ENCODE results near the gene FCER1A. TPM values are rescaled to one million over a fixed set of nuclear protein-coding genes. Genes with fewer than 3 reads are reported as not detected.

FCER1A gene
- total RNA-seq = not detected in 2 replicates

DNA sequence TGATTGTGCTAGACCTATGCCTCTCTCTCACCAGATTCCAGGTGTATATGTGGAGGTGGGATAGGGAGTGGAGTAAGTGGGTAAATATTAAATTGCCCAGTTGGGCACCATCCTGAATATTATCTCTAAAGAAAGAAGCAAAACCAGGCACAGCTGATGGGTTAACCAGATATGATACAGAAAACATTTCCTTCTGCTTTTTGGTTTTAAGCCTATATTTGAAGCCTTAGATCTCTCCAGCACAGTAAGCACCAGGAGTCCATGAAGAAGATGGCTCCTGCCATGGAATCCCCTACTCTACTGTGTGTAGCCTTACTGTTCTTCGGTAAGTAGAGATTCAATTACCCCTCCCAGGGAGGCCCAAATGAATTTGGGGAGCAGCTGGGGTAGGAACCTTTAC lies at the start of gene FCER1A:
FCER1A (plus strand) TSS at position 242 of the 400 bp plus-strand sequence; CDS start at position 271, 29 bp downstream.

Other genes starting within 250 kb of the FCER1A start
- not detected in 2 replicates for gene AIM2, start 225.6 kb upstream of the FCER1A start, total RNA-seq
- gene CADM3, start 130.7 kb upstream of the FCER1A start, total RNA-seq = under 0.01 and 0.09 TPM in 2 replicates
- not detected in 2 replicates for gene ACKR1, start 97.5 kb upstream of the FCER1A start, total RNA-seq
- gene OR10J4, start 129.9 kb downstream of the FCER1A start, total RNA-seq = not detected in 2 replicates
- not detected in 2 replicates for gene OR10J1, start 137.4 kb downstream of the FCER1A start, total RNA-seq
- not detected in 2 replicates for gene OR10J5, start 233.7 kb downstream of the FCER1A start, total RNA-seq